HCT116 (cell line): ENCODE results near the gene ROR2.

Experiments
- FOSL1 ChIP-seq: IDR thresholded peaks from 2 replicates; pipeline ENCODE4 v1.6.1; 2012; ENCODE audit warnings: low read depth
- JUND ChIP-seq: IDR thresholded peaks from 2 replicates; pipeline ENCODE4 v1.6.1; 2012
- POLR2A ChIP-seq: IDR thresholded peaks from 2 replicates; pipeline ENCODE4 v1.7.0; 2011; ENCODE audit warnings: borderline replicate concordance; ENCODE audit not compliant: insufficient read depth, insufficient read length; ENCODE audit errors: extremely low read depth
- RAD21 ChIP-seq: IDR thresholded peaks from 2 replicates; pipeline ENCODE4 v1.6.1; 2012; ENCODE audit warnings: low read depth, mild to moderate bottlenecking
- SIN3A ChIP-seq: IDR thresholded peaks from 2 replicates; pipeline ENCODE4 v1.6.1; 2012; ENCODE audit warnings: low read depth
- TCF7L2 ChIP-seq: IDR thresholded peaks from 2 replicates; pipeline ENCODE4 v1.7.0; 2011; ENCODE audit warnings: borderline replicate concordance, inconsistent platforms; ENCODE audit not compliant: insufficient read depth, insufficient read length; ENCODE audit errors: extremely low read depth
- ZNF274 ChIP-seq: fragments of 200-500 bp; sonication (Bioruptor generic); IDR thresholded peaks from 2 replicates; pipeline ENCODE4 v1.6.1; 2014; ENCODE audit warnings: mild to moderate bottlenecking, low read depth, low read length, inconsistent platforms
- TF ChIP-seq, protein P1 (sequence below), 3 experiments: fragments of 200-600 bp in 1 of 3; sonication (generic) in 1 of 3; IDR thresholded peaks in 2 of 3; conservative IDR thresholded peaks in 1 of 3; 2 replicates each; pipeline ENCODE4 v1.5.1; 2012 to 2017; ENCODE audit warnings: low read depth in 2 of 3, low read length in 2 of 3, antibody characterized with exemption in 1 of 3, borderline replicate concordance in 1 of 3, control low read depth in 1 of 3, mild to moderate bottlenecking in 1 of 3, mixed read lengths in 1 of 3, mixed run types in 1 of 3, moderate library complexity in 1 of 3; ENCODE audit not compliant: insufficient read depth in 1 of 3

DNA sequence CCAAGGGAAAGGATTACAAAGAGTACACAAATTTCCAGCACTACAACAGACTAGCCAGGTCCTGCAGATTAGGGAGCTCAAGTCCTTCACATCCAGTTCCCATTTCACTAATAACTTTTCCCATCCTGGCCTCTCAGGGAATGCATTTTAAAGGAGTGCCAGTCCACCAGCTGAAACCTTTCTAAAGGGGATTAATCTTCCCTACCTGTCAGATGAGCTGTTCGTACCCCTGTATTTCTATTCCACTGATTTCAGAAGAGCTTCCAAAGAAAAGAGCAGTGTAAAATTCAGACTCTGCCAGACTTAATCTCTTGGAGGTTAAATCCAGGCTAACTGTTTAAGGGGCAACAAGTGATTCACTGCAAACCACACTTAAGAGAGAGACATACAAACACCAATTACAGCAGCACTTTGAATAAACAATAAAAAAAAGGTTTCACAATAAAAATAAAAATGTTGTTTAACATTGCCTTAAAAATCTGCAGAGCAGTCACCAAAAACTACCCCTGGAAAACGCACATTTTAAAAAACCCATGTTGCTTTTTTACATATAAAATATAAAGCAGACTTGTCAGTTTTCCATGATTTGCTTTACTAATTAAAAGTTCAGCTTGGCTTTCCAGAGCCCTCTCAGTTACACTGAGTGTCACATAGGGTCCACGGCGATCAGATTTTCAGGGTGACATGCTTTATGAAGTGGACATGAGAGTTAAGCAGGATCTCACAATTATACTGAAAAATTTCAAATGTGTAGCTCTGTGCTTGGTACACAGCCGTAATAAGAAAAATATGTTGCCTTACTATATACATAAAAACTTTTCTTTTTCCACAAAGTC is 3.2 kb downstream of the ROR2 start:
- TF ChIP-seq SIN3A (no peak), TCF7L2 (no peak), RAD21 (no peak), POLR2A (no peak), FOSL1 (no peak), ZNF274 (no peak), JUND (no peak)
- TF ChIP-seq, protein P1, sequence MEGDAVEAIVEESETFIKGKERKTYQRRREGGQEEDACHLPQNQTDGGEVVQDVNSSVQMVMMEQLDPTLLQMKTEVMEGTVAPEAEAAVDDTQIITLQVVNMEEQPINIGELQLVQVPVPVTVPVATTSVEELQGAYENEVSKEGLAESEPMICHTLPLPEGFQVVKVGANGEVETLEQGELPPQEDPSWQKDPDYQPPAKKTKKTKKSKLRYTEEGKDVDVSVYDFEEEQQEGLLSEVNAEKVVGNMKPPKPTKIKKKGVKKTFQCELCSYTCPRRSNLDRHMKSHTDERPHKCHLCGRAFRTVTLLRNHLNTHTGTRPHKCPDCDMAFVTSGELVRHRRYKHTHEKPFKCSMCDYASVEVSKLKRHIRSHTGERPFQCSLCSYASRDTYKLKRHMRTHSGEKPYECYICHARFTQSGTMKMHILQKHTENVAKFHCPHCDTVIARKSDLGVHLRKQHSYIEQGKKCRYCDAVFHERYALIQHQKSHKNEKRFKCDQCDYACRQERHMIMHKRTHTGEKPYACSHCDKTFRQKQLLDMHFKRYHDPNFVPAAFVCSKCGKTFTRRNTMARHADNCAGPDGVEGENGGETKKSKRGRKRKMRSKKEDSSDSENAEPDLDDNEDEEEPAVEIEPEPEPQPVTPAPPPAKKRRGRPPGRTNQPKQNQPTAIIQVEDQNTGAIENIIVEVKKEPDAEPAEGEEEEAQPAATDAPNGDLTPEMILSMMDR (IDR thresholded peaks at IDR 0.05 in 2 of 3, conservative IDR thresholded peaks at IDR 0.05 in 1 of 3; ENCODE audit: borderline replicate concordance in 1 of 3, insufficient read depth in 1 of 3, low read depth in 2 of 3, low read length in 2 of 3) = no peak
